CD4-positive, alpha-beta memory T cell (primary cell): ENCODE data around the gene TMEM8B. TPM values are rescaled to one million over a fixed set of nuclear protein-coding genes. Genes with fewer than 3 reads are reported as not detected.

Experiments
- CTCF ChIA-PET: fragments of 350-600 bp; sonication (Branson Sonifier 250); formaldehyde crosslinking; loops from one replicate; lab custom pipeline; 2021; ENCODE audit warnings: inconsistent platforms; ENCODE audit not compliant: partially characterized antibody; lab: Charles Lee
- POLR2A ChIA-PET: fragments of 350-600 bp; sonication (Branson Sonifier 250); formaldehyde crosslinking; loops from one replicate; lab custom pipeline; 2021; ENCODE audit not compliant: partially characterized antibody; lab: Charles Lee
- DNase-seq, 5 donors: peaks; one replicate each; pipeline versions ENCODE4 v3.0.0 to v3.0.0-alpha.2; 2020 to 2022; ENCODE audit warnings: mixed read lengths in 1 of 5
- H3K27ac ChIP-seq: one replicate; pipeline ENCODE4 v1.7.0; 2013; ENCODE audit warnings: low read depth, low read length
- H3K27me3 ChIP-seq: 2 replicates; pipeline ENCODE4 v1.7.0; 2013; ENCODE audit warnings: mild to moderate bottlenecking, low read length, moderate library complexity; ENCODE audit not compliant: insufficient read depth
- H3K36me3 ChIP-seq: 2 replicates; pipeline ENCODE4 v1.7.0; 2013; ENCODE audit warnings: mild to moderate bottlenecking, low read length, moderate library complexity; ENCODE audit not compliant: insufficient read depth
- H3K4me1 ChIP-seq: 2 replicates; pipeline ENCODE4 v1.7.0; 2013; ENCODE audit warnings: mild to moderate bottlenecking, low read length, moderate library complexity; ENCODE audit not compliant: insufficient read depth
- H3K4me3 ChIP-seq, 2 donors: one replicate each; pipeline ENCODE4 v1.7.0; 2013; ENCODE audit warnings: low read length in 2 of 2, mild to moderate bottlenecking in 1 of 2
- H3K9me3 ChIP-seq, 2 donors: one replicate each; pipeline ENCODE4 v1.7.0; 2013; ENCODE audit warnings: low read length in 2 of 2, control low read depth in 1 of 2; ENCODE audit not compliant: control insufficient read depth in 1 of 2
- H3K27ac Mint-ChIP-seq, 7 donors: one replicate each; pipeline ENCODE4 v1.8.0; 2020 to 2021; ENCODE audit warnings: mixed read lengths in 7 of 7, mild to moderate bottlenecking in 6 of 7, inconsistent platforms in 3 of 7, moderate library complexity in 3 of 7
- H3K27me3 Mint-ChIP-seq, 2 donors: one replicate each; pipeline ENCODE4 v1.8.0; 2020 to 2021; ENCODE audit warnings: mixed read lengths in 2 of 2
- H3K36me3 Mint-ChIP-seq, 2 donors: one replicate each; pipeline ENCODE4 v1.8.0; 2020 to 2021; ENCODE audit warnings: mixed read lengths in 2 of 2, inconsistent platforms in 1 of 2, mild to moderate bottlenecking in 1 of 2
- H3K4me1 Mint-ChIP-seq, 4 donors: one replicate each; pipeline ENCODE4 v1.8.0; 2020 to 2021; ENCODE audit warnings: mixed read lengths in 4 of 4, mild to moderate bottlenecking in 1 of 4
- H3K4me3 Mint-ChIP-seq, 8 donors: one replicate each; pipeline ENCODE4 v1.8.0; 2020 to 2021; ENCODE audit warnings: mixed read lengths in 8 of 8, mild to moderate bottlenecking in 7 of 8, moderate library complexity in 6 of 8, inconsistent platforms in 3 of 8
- H3K9me3 Mint-ChIP-seq, 8 donors: one replicate each; pipeline ENCODE4 v1.8.0; 2020 to 2021; ENCODE audit warnings: mixed read lengths in 8 of 8, mild to moderate bottlenecking in 5 of 8, inconsistent platforms in 3 of 8, moderate library complexity in 1 of 8
- intact Hi-C: fragments of 100-400 bp; cut with micrococcal nuclease; formaldehyde crosslinking; loops from one replicate; pipeline ENCODE4 v1.15.1; 2023
- polyA plus RNA-seq, 2 donors: library from polyadenylated mRNA; unstranded; fragments of 300-500 nt; fragmentation: Illumina TruSeq; gene quantifications; one replicate each; pipeline ENCODE4 v1.2.3, GENCODE V29; 2021
- total RNA-seq, 2 experiments: library from RNA; stranded (reverse); gene quantifications; one replicate each; pipeline ENCODE4 v1.2.3, GENCODE V29; 2021

The TMEM8B gene
- total and polyA plus RNA-seq, 4 experiments from 2014 or later: 2.0 to 10.5 (median 4.9) TPM

DNA sequence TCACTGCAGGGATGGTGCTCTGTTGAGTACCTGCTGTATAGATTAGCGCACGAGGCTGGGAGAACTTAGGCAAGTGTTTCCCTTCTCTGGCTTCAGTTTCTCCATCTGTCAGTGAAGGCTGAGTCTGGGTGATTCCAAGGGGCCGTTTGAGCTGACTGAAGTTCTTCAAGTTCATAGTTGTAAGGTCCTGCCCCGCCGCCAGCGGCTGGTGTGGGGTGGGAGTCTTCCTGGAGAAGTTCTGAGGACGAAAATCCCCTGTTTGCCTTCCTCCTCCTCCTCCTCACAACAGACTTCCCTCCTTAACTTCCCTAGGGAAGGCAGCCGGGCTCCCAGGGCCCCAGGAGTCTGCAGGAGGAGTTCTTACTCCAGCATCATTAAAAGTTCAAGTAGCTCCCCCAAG lies 75.3 kb downstream of the TMEM8B start:
- no peak for DNase-seq
- CTCF ChIA-PET: interaction anchor here (0.8 to 17.5 kb wide), 10 partner anchors 7 to 119 kb away, joined by 3 to 379 read pairs (median 10); no protein-coding TSS in a partner anchor
- peaks cover 29 to 62% (median 44%) of the 10 kb centered on the region in 4 donors for H3K4me1 Mint-ChIP-seq
- H3K27ac Mint-ChIP-seq: no peak overlapping the region
- intact Hi-C loops: no loop called here
- no peak overlapping the region for H3K4me3 Mint-ChIP-seq
- H3K36me3 ChIP-seq: no peaks in the 10 kb centered on the region
- H3K4me3 ChIP-seq: no peak overlapping the region
- no peaks in the 10 kb centered on the region for H3K36me3 Mint-ChIP-seq
- H3K27ac ChIP-seq: no peak overlapping the region
- peaks cover 53% of the 10 kb centered on the region for H3K4me1 ChIP-seq
- peaks cover 0 to 4% of the 10 kb centered on the region in 2 donors for H3K27me3 Mint-ChIP-seq
- peaks cover 0 to 2% (median 0%) of the 10 kb centered on the region in 8 donors for H3K9me3 Mint-ChIP-seq
- no peaks in the 10 kb centered on the region for H3K9me3 ChIP-seq
- no peaks in the 10 kb centered on the region for H3K27me3 ChIP-seq
- POLR2A ChIA-PET: no interaction called here

DNA sequence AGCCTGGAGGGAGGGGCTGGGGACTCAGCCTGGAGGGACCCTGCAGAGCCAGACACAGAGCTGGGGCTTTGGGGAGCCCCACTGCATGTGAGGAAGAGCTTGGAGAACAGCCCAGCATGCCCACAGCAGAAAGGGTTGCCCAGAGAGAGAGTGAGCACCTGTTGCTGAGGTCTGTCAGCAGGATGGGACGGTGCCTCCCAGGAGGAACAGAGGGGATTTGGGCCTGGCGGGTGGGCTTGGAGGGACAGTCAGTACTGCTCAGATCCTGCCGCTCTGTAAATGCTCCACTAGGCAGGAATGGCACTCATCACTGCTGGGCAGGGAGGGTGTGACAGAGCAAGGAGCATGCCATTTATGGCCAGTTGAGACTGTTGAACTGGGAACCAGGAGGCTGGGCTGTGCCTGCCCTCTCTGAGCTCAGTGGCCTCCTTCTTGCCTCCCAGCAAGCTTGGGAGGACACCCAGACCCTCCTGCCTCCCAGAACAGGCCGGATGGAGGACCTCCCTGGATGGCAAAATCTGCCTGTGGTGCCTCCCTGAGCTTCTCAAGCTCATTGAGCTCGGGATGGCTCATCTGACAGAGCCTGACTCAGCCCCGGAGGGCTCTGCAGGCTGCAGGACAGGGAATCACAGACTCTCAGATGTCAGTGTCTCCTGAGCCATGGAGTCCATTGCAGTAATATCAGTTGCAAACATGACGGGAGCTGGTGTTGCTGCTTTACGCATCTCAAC lies 76.2 kb downstream of the TMEM8B start:
- H3K27me3 ChIP-seq: no peaks in the 10 kb centered on the region
- ChIA-PET POLR2A (interaction anchor here (0.7 kb wide), 1 partner anchor 24 kb away, joined by 3 read pairs; no protein-coding TSS in a partner anchor), CTCF (interaction anchor here (0.7 to 17.5 kb wide), 8 partner anchors 13 to 118 kb away, joined by 3 to 379 read pairs (median 4); no protein-coding TSS in a partner anchor)
- peaks cover 32 to 71% (median 51%) of the 10 kb centered on the region in 4 donors for H3K4me1 Mint-ChIP-seq
- H3K9me3 Mint-ChIP-seq: peaks cover 0 to 2% (median 0%) of the 10 kb centered on the region in 8 donors
- no peak overlapping the region for H3K4me3 Mint-ChIP-seq
- H3K4me3 ChIP-seq: no peak overlapping the region
- peaks cover 0 to 4% of the 10 kb centered on the region in 2 donors for H3K27me3 Mint-ChIP-seq
- H3K36me3 Mint-ChIP-seq: no peaks in the 10 kb centered on the region
- no peak for DNase-seq
- no peak overlapping the region for H3K27ac ChIP-seq
- H3K4me1 ChIP-seq: peaks cover 62% of the 10 kb centered on the region
- intact Hi-C loops: no loop called here
- H3K27ac Mint-ChIP-seq: peak overlapping the region in 5 of 7 donors; percentile 48 to 87 (median 76)
- no peaks in the 10 kb centered on the region for H3K36me3 ChIP-seq
- H3K9me3 ChIP-seq: no peaks in the 10 kb centered on the region

DNA sequence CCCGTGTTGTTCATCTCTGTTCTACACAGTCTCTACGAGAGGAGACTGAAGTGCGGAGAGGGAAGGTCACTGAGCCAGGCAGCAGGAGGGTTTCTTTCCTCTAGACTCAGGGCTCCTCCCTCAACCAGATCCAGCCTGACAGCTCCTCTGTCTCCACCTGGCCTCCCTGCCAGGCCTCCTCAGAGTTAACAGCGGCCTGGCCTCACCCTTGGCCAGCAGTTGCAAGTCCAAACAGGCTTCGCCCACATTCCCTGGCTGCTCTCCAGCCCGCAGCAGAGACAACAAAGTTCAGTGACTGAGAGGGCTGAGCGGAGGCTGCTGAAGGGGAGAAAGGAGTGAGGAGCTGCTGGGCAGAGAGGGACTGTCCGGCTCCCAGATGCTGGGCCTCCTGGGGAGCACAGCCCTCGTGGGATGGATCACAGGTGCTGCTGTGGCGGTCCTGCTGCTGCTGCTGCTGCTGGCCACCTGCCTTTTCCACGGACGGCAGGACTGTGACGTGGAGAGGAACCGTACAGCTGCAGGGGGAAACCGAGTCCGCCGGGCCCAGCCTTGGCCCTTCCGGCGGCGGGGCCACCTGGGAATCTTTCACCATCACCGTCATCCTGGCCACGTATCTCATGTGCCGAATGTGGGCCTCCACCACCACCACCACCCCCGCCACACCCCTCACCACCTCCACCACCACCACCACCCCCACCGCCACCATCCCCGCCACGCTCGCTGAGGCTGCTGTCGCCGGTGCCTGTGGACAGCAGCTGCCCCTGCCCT lies 77.1 kb downstream of the TMEM8B start, which contains the start of gene HRCT1:
Gene HRCT1, plus strand, starts transcription at position 291 of the 768 bp plus-strand sequence. Its CDS starts 86 bp downstream, at position 377.
- Mint-ChIP-seq H3K36me3 (no peaks in the 10 kb centered on the region), H3K27ac (peak within 1 kb of the TSS; percentile 36 to 87 (median 73)), H3K4me1 (peaks cover 39 to 80% (median 60%) of the 10 kb centered on the region in 4 donors), H3K9me3 (peaks cover 0 to 2% (median 0%) of the 10 kb centered on the region in 8 donors), H3K4me3 (peak within 1 kb of the TSS in 1 of 8 donors; percentile 30), H3K27me3 (peaks cover 0 to 4% of the 10 kb centered on the region in 2 donors)
- Histone ChIP-seq H3K27me3 (no peaks in the 10 kb centered on the region), H3K9me3 (no peaks in the 10 kb centered on the region), H3K4me3 (no peak within 1 kb of the TSS), H3K36me3 (no peaks in the 10 kb centered on the region), H3K4me1 (peaks cover 71% of the 10 kb centered on the region), H3K27ac (no peak within 1 kb of the TSS)
- ChIA-PET POLR2A (interaction anchor here (0.7 to 1.3 kb wide), 2 partner anchors 23 to 36 kb away, joined by 3 read pairs; no protein-coding TSS in a partner anchor), CTCF (interaction anchor here (0.7 to 17.5 kb wide), 5 partner anchors 18 to 117 kb away, joined by 3 to 379 read pairs (median 4); no protein-coding TSS in a partner anchor)
- intact Hi-C loops: no loop called here
- no peak for DNase-seq

DNA sequence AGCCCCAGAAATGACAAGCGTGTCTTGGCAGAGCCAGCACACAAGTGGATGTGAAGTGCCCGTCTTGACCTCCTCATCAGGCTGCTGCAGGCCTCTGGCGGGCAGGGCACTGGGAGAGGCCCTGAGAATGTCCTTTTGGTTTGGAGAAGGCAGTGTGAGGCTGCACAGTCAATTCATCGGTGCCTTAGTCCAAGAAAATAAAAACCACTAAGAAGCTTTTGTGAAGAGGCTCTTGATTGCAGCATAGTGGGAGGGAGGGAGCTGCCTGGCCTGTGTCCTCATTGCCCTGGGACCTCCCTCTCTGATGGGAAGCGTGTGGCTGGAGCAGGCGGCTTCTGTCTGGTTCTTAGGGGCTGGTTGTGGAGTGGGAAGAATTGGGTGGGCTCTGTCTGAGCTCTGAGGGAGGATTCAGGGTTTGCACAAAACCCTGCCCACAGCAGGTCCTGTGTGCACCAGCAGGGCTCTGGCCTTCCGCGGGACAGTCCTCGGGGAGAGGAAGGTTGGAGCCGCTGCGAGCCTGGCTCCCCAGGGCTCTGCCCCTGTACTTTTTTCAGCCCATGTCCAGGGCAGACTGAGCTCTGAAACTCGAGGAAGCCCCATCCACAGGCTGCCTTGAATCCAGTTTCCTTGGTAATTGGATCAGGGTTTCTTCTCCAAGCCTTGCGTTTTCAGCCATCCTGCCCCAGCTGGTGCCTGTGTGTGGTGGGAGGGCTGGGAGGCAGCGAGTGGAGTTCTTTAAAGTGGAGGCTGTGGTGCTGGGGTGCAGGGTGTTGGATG lies 78.1 kb downstream of the TMEM8B start:
- DNase-seq: no peak
- intact Hi-C loops: no loop called here
- Mint-ChIP-seq H3K4me1 (peaks cover 48 to 90% (median 68%) of the 10 kb centered on the region in 4 donors), H3K9me3 (peaks cover 0 to 2% (median 0%) of the 10 kb centered on the region in 8 donors), H3K36me3 (no peaks in the 10 kb centered on the region), H3K4me3 (peak overlapping the region in 2 of 8 donors; percentile 62 to 69), H3K27me3 (peaks cover 0 to 4% of the 10 kb centered on the region in 2 donors), H3K27ac (peak overlapping the region; percentile 10 to 83 (median 64))
- ChIA-PET POLR2A (interaction anchor here (1.1 to 1.3 kb wide), 2 partner anchors 33 to 35 kb away, joined by 3 read pairs; no protein-coding TSS in a partner anchor), CTCF (interaction anchor here (1.0 to 17.5 kb wide), 3 partner anchors 25 to 116 kb away, joined by 3 to 379 read pairs (median 5); no protein-coding TSS in a partner anchor)
- Histone ChIP-seq H3K4me3 (no peak overlapping the region), H3K36me3 (no peaks in the 10 kb centered on the region), H3K27ac (no peak overlapping the region), H3K4me1 (peaks cover 80% of the 10 kb centered on the region), H3K27me3 (no peaks in the 10 kb centered on the region), H3K9me3 (no peaks in the 10 kb centered on the region)

DNA sequence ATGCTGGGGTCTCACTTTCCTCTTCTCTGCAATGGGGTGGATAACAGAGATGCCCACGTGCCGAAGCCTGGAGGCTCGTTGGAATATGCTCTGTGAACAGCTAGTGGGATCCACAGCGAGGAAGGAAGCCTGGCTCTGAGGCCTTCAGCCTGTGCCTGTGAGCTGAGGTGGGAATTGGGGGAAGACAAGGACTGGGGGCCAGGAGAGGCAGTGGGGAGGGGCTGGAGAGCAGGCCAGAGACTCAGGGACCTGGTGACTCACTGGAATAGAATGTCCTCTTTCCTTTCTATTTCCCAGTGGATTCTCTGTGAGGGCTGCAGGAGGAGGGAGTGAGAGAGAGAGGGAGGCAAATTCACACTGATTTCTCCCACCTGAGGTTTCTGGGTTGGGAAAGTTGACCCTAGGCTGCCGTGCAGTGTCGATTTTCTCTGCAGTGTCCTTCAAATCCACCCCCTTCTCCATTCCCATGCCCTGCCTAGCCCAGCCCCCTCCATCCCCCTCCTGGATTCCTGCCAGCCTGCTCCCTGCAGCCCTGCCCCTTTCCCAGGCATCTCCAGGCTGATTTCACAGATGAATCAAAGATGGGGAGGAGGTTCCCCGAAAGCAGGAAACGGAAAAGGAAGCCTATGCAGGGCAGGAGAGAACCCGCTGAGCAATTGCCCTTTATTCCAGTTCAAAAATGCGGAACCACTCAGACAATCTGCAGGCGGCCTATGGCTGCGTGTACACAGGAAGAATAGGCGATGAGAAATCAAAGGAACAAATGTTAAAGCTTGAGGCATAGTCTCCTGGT lies 78.9 kb downstream of the TMEM8B start:
- H3K9me3 ChIP-seq: no peaks in the 10 kb centered on the region
- peaks cover 0 to 2% (median 0%) of the 10 kb centered on the region in 8 donors for H3K9me3 Mint-ChIP-seq
- peak in 2 of 5 donors; percentile 14 to 21 for DNase-seq
- H3K4me3 ChIP-seq: no peak overlapping the region
- H3K27me3 ChIP-seq: no peaks in the 10 kb centered on the region
- ChIA-PET POLR2A (interaction anchor here (1.1 kb wide), 1 partner anchor 32 kb away, joined by 3 read pairs; no protein-coding TSS in a partner anchor), CTCF (interaction anchor here (1.0 to 17.5 kb wide), 3 partner anchors 26 to 115 kb away, joined by 3 to 379 read pairs (median 5); no protein-coding TSS in a partner anchor)
- H3K36me3 Mint-ChIP-seq: no peaks in the 10 kb centered on the region
- H3K4me3 Mint-ChIP-seq: peak overlapping the region in 7 of 8 donors; percentile 12 to 69 (median 60)
- H3K27me3 Mint-ChIP-seq: peaks cover 0 to 2% of the 10 kb centered on the region in 2 donors
- H3K36me3 ChIP-seq: no peaks in the 10 kb centered on the region
- H3K4me1 Mint-ChIP-seq: peaks cover 49 to 87% (median 67%) of the 10 kb centered on the region in 4 donors
- H3K27ac ChIP-seq: no peak overlapping the region
- intact Hi-C loops: no loop called here
- H3K27ac Mint-ChIP-seq: peak overlapping the region; percentile 53 to 86 (median 73)
- peaks cover 85% of the 10 kb centered on the region for H3K4me1 ChIP-seq
